Keratinocyte (primary cell): ENCODE results near the gene C20orf204. TPM values are rescaled to one million over a fixed set of nuclear protein-coding genes. Genes with fewer than 3 reads are reported as not detected.

Experiments
- DNase-seq: peaks from one replicate; pipeline ENCODE4 v3.0.0-alpha.2; 2011; ENCODE audit warnings: low read depth, missing footprints, low spot score
- FAIRE-seq: peaks from 2 replicates; lab custom pipeline; 2011; peaks lifted over from hg19 to GRCh38; lab: Jason Lieb, UNC
- H2AFZ ChIP-seq: 2 replicates; pipeline ENCODE4 v1.6.0; 2012; ENCODE audit warnings: low read length, control low read depth, inconsistent platforms; ENCODE audit not compliant: control insufficient read depth
- H3K27ac ChIP-seq: 2 replicates; pipeline ENCODE4 v1.5.1; 2011; ENCODE audit warnings: low read length; ENCODE audit not compliant: control insufficient read depth, insufficient read depth
- H3K27me3 ChIP-seq: 3 replicates; pipeline ENCODE4 v1.6.0; 2011; ENCODE audit warnings: low read length; ENCODE audit not compliant: control insufficient read depth, insufficient read depth; ENCODE audit errors: extremely low read depth
- H3K36me3 ChIP-seq, 2 experiments: 2 replicates in 1 of 2; 3 replicates in 1 of 2; pipeline ENCODE4 v1.5.1; 2011; ENCODE audit warnings: low read length in 2 of 2, mild to moderate bottlenecking in 1 of 2; ENCODE audit not compliant: control insufficient read depth in 2 of 2, insufficient read depth in 2 of 2; ENCODE audit errors: extremely low read depth in 1 of 2
- H3K4me1 ChIP-seq: 3 replicates; pipeline ENCODE4 v1.5.1; 2011; ENCODE audit warnings: low read length; ENCODE audit not compliant: control insufficient read depth, insufficient read depth; ENCODE audit errors: extremely low read depth
- H3K4me2 ChIP-seq: 3 replicates; pipeline ENCODE4 v1.6.0; 2011; ENCODE audit warnings: low read depth, low read length; ENCODE audit not compliant: control insufficient read depth, insufficient read depth; ENCODE audit errors: extremely low read depth
- H3K4me3 ChIP-seq, 3 experiments: fragments of 200-600 bp in 1 of 3; sonication (generic) in 1 of 3; 2 replicates in 2 of 3; 3 replicates in 1 of 3; pipeline ENCODE4 v1.5.1; 2011 to 2016; ENCODE audit warnings: low read length in 3 of 3, mild to moderate bottlenecking in 3 of 3, control low read depth in 2 of 3, inconsistent platforms in 1 of 3, low read depth in 1 of 3, mixed read lengths in 1 of 3, mixed run types in 1 of 3, moderate library complexity in 1 of 3; ENCODE audit not compliant: control insufficient read depth in 2 of 3, insufficient read depth in 2 of 3; ENCODE audit errors: extremely low read depth in 1 of 3
- H3K79me2 ChIP-seq: 2 replicates; pipeline ENCODE4 v1.6.0; 2012; ENCODE audit warnings: low read length; ENCODE audit not compliant: control insufficient read depth, insufficient read depth
- H3K9ac ChIP-seq: 3 replicates; pipeline ENCODE4 v1.6.0; 2011; ENCODE audit warnings: low read length; ENCODE audit not compliant: control insufficient read depth, insufficient read depth; ENCODE audit errors: extremely low read depth
- H3K9me1 ChIP-seq: 3 replicates; pipeline ENCODE4 v1.6.0; 2011; ENCODE audit warnings: low read length; ENCODE audit not compliant: control insufficient read depth, insufficient read depth; ENCODE audit errors: extremely low read depth
- H3K9me3 ChIP-seq: 2 replicates; pipeline ENCODE4 v1.5.1; 2012; ENCODE audit warnings: low read depth, low read length; ENCODE audit not compliant: control insufficient read depth
- H4K20me1 ChIP-seq: 3 replicates; pipeline ENCODE4 v1.6.0; 2011; ENCODE audit warnings: low read length; ENCODE audit not compliant: control insufficient read depth, insufficient read depth; ENCODE audit errors: extremely low read depth
- EZH2 ChIP-seq: IDR thresholded peaks from one replicate; pipeline ENCODE4 v1.6.1; 2012; ENCODE audit warnings: inconsistent platforms, mild to moderate bottlenecking, low read length, moderate library complexity
- dilution Hi-C: fragments of 300-500 bp; cut with MboI; formaldehyde crosslinking; loops from one replicate; pipeline ENCODE4 v1.7.0; 2020; ENCODE audit warnings: low sequenced_read_pairs; ENCODE audit not compliant: extremely low pct_ligation_motif_present
- polyA plus RNA-seq, 5 experiments: library from polyadenylated mRNA; depleted of rRNA in 3 of 5; stranded (reverse) in 3 of 5; stranded (forward) in 1 of 5; unstranded in 1 of 5; fragments of >200 nt; gene quantifications; 1 replicate in 1 of 5; 2 replicates in 3 of 5; 3 replicates in 1 of 5; pipeline versions ENCODE4 v1.2.1 to v1.2.3, GENCODE V29; 2011 to 2012; ENCODE audit warnings: missing spikeins in 2 of 5, low read depth in 1 of 5, low replicate concordance in 1 of 5
- TF ChIP-seq, protein P1 (sequence below), 3 experiments: IDR thresholded peaks in 1 of 3; conservative IDR thresholded peaks in 1 of 3; optimal IDR thresholded peaks in 1 of 3; 2 replicates in 2 of 3; 3 replicates in 1 of 3; pipeline versions ENCODE3 to v1.5.1; 2011; ENCODE audit warnings: low read length in 3 of 3, mild to moderate bottlenecking in 3 of 3, moderate library complexity in 2 of 3, control low read depth in 1 of 3, inconsistent platforms in 1 of 3; ENCODE audit not compliant: insufficient read depth in 2 of 3; ENCODE audit errors: extremely low read depth in 1 of 3

Gene C20orf204
- polyA plus RNA-seq, 1 donor (not counting 4 experiments of a cell fraction or from before 2014, with no cell fraction given), result 0.08 TPM

DNA sequence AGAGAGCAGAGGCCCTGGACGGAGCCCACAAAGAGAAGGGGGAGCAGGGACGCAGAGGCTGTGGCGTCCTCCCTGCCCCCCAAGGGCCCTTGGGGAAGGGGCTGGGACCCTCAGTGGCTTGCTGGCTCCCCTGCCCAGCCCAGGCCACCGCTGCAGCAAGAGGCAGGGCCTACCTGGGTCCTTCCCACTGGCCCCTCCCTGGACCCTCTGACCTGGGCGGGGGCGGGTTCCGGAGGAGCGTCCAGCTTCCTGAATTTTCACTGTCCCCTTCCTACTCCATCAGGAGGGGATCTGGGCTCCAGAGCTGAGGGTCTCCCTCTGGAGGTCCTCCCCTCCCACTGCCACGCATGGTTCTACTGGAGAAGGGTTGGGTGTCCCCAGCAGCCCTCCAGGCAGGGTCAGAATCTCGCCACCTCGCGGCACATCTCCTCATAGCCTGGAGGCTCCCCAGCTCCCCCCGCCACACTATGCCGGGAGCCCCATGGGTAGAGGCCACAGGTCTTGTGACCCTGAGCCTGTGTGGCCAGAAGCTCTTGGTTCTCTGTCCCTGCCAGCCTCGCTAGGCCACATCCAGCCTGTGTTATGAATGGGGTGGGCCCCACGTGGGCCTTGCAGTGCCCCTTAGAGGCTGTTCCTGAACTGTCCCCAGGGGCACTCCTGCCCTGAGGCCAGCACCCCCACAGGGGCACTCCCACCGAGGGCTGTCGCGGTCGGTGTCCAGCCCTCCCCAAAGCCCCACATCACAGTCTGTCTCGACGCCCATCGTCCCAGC lies 14.5 kb downstream of the C20orf204 start:
- H3K4me1 ChIP-seq, result peaks cover 28% of the 10 kb centered on the region
- no peak overlapping the region for H3K4me3 ChIP-seq
- H3K27me3 ChIP-seq, result peaks cover 44% of the 10 kb centered on the region
- DNase-seq, result no peak
- H3K9me3 ChIP-seq, result no peaks in the 10 kb centered on the region
- no peaks in the 10 kb centered on the region for H3K79me2 ChIP-seq
- dilution Hi-C loops, result no loop called here
- no peak overlapping the region for H3K27ac ChIP-seq
- no peak overlapping the region for H3K9ac ChIP-seq
- no peaks in the 10 kb centered on the region for H3K36me3 ChIP-seq
- FAIRE-seq, result no peak
- H3K9me1 ChIP-seq, result no peaks in the 10 kb centered on the region
- H3K4me2 ChIP-seq, result no peak overlapping the region
- TF ChIP-seq, protein P1, sequence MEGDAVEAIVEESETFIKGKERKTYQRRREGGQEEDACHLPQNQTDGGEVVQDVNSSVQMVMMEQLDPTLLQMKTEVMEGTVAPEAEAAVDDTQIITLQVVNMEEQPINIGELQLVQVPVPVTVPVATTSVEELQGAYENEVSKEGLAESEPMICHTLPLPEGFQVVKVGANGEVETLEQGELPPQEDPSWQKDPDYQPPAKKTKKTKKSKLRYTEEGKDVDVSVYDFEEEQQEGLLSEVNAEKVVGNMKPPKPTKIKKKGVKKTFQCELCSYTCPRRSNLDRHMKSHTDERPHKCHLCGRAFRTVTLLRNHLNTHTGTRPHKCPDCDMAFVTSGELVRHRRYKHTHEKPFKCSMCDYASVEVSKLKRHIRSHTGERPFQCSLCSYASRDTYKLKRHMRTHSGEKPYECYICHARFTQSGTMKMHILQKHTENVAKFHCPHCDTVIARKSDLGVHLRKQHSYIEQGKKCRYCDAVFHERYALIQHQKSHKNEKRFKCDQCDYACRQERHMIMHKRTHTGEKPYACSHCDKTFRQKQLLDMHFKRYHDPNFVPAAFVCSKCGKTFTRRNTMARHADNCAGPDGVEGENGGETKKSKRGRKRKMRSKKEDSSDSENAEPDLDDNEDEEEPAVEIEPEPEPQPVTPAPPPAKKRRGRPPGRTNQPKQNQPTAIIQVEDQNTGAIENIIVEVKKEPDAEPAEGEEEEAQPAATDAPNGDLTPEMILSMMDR (optimal IDR thresholded peaks at IDR 0.05 in 1 of 3, IDR thresholded peaks at IDR 0.05 in 1 of 3, conservative IDR thresholded peaks at IDR 0.05 in 1 of 3; ENCODE audit: extremely low read depth in 1 of 3, insufficient read depth in 2 of 3, low read length in 3 of 3), result no peak
- no peak for TF ChIP-seq EZH2
- H2AFZ ChIP-seq, result no peak overlapping the region
- peaks cover 2% of the 10 kb centered on the region for H4K20me1 ChIP-seq

DNA sequence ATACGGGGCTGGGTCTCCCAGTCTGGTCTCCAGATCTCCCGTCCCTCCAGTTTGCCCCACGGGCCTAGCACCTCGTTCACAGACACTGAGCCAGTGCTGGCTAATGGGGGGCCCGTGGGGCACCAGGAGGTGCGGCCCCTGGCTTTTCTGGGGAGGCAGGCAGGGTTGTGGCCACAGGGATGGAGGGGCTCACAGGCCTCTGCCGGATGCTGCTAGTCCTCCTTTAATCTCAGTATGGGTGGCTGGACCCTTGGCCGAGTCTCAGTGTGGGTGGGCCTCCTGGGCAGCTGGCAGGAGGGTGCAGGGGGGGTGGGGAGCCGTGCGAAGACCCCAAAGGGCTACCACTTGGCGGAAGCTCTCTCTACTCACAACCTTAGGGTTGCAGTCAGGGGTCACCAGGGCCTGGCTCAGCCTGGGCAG lies 15.1 kb downstream of the C20orf204 start:
- DNase-seq, result no peak
- Histone ChIP-seq H3K4me2 (no peak overlapping the region), H4K20me1 (peaks cover 2% of the 10 kb centered on the region), H3K36me3 (no peaks in the 10 kb centered on the region), H3K27me3 (peaks cover 39% of the 10 kb centered on the region), H3K4me1 (peaks cover 28% of the 10 kb centered on the region), H3K4me3 (no peak overlapping the region), H3K27ac (no peak overlapping the region), H2AFZ (no peak overlapping the region), H3K79me2 (no peaks in the 10 kb centered on the region), H3K9me1 (no peaks in the 10 kb centered on the region), H3K9ac (no peak overlapping the region), H3K9me3 (no peaks in the 10 kb centered on the region)
- no peak for TF ChIP-seq EZH2
- TF ChIP-seq, protein P1 (optimal IDR thresholded peaks at IDR 0.05 in 1 of 3, IDR thresholded peaks at IDR 0.05 in 1 of 3, conservative IDR thresholded peaks at IDR 0.05 in 1 of 3; ENCODE audit: extremely low read depth in 1 of 3, insufficient read depth in 2 of 3, low read length in 3 of 3), result no peak
- FAIRE-seq, result no peak
- dilution Hi-C loops, result no loop called here
